Stimulated activated CD8-positive, alpha-beta memory T cell treated with anti-CD3 and anti-CD28 coated beads, Interleukin-4, amount 100 ng/mL, for 1 hour (primary cell): Measurements from ENCODE around the gene ABHD1.

Experiments used
- DNase-seq, 2 donors: peaks; one replicate each; pipeline ENCODE4 v3.0.0-alpha.2; 2020; ENCODE audit warnings: low read depth in 2 of 2, low spot score in 1 of 2

Gene ABHD1

GRCh38 chr2:27134781-27135477, 11.3 kb downstream of the ABHD1 start:
- DNase-seq = no peak

GRCh38 chr2:27135478-27135955, 11.9 kb downstream of the ABHD1 start:
- DNase-seq = no peak

- DNase-seq = no peak
Observed at GRCh38 chr2:27136751-27137150, 13.1 kb downstream of the ABHD1 start.

- DNase-seq = no peak
Observed at GRCh38 chr2:27137322-27137935, 13.8 kb downstream of the ABHD1 start.

GRCh38 chr2:27138111-27138510, 14.5 kb downstream of the ABHD1 start:
- DNase-seq = no peak

- no peak for DNase-seq
Observed at GRCh38 chr2:27139310-27139709, 15.7 kb downstream of the ABHD1 start, which contains the start of gene PRR30. Gene PRR30, minus strand, starts transcription at chr2:27139410. Its CDS starts 1,081 bp downstream, at chr2:27138329.

GRCh38 chr2:27143285-27143684, 19.7 kb downstream of the ABHD1 start:
- DNase-seq = no peak

- DNase-seq = no peak
Observed at GRCh38 chr2:27145682-27146081, 22.1 kb downstream of the ABHD1 start.

- no peak for DNase-seq
Observed at GRCh38 chr2:27147935-27148334, 24.3 kb downstream of the ABHD1 start.

- no peak for DNase-seq
Observed at GRCh38 chr2:27148801-27149439, 25.3 kb downstream of the ABHD1 start, which contains the start of gene TCF23. Gene TCF23, plus strand, starts transcription at chr2:27149004. Its CDS starts 130 bp downstream, at chr2:27149134.

- DNase-seq = no peak
Observed at GRCh38 chr2:27149570-27150405, 26.2 kb downstream of the ABHD1 start.

- no peak for DNase-seq
Observed at GRCh38 chr2:27150639-27151230, 27.1 kb downstream of the ABHD1 start.

GRCh38 chr2:27152102-27152795, 28.6 kb downstream of the ABHD1 start:
- DNase-seq = no peak

GRCh38 chr2:27152796-27153464, 29.3 kb downstream of the ABHD1 start:
- DNase-seq = no peak

- DNase-seq = no peak
Observed at GRCh38 chr2:27154488-27154887, 30.9 kb downstream of the ABHD1 start.

GRCh38 chr2:27155069-27155520, 31.5 kb downstream of the ABHD1 start:
- no peak for DNase-seq

- DNase-seq = no peak
Observed at GRCh38 chr2:27158468-27158867, 34.9 kb downstream of the ABHD1 start.

- no peak for DNase-seq
Observed at GRCh38 chr2:27159271-27159670, 35.7 kb downstream of the ABHD1 start.

- no peak for DNase-seq
Observed at GRCh38 chr2:27160191-27160590, 36.6 kb downstream of the ABHD1 start.
